SHP77 treated with DMSO at 0.1 percent for 48 hours (cell line): ENCODE results near the gene PTX3.

ENCODE experiments used
- DNase-seq: peaks from one replicate; lab custom pipeline; 2025; lab: John Stamatoyannopoulos, UW

Gene PTX3

DNA sequence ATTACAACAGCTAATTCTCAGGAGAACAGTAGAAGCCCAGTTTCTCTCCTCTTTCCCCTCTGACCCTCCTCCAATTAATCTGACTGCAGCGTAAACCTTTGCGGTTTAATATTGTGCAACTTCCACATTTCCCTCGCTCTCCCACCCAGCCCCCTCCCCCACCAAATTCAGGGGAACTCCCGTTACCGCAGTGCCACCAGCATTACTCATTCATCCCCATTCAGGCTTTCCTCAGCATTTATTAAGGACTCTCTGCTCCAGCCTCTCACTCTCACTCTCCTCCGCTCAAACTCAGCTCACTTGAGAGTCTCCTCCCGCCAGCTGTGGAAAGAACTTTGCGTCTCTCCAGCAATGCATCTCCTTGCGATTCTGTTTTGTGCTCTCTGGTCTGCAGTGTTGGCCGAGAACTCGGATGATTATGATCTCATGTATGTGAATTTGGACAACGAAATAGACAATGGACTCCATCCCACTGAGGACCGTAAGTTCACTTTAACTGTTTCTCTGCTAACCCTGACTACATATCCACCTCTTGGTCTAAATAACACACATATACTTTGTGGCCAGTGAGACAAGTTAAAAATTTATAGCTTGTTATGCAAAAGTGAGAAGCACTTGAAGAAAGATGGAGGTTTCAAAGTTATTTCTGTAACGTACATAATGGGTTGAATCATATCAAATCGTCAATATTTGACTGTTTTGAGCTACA lies at the start of gene PTX3:
Gene PTX3 (plus strand): TSS at position 268 of the 709 bp plus-strand sequence. CDS start 84 bp downstream, at position 352.
- no peak for DNase-seq

GRCh38 chr3:157387708-157388435 lies 48.8 kb upstream of the PTX3 start:
- no peak for DNase-seq

DNA sequence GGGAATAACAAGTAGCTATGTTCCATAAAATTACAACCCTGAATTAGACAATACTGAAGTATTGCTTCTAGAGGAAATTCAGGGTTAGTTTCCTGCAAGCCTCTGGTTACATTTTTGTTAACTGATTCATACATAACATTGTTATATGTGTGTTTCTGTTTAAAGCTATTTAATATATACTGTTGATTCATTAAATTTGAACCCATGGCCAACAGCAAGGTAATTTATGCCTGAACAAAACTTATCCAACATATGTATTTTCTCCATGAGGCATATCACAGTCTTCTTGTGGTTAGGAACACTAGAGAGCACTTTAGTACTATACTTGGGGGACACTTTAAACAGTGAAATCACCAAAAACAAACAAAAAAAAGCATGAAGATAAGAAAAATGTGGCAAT lies 47.7 kb upstream of the PTX3 start:
- no peak for DNase-seq

DNA sequence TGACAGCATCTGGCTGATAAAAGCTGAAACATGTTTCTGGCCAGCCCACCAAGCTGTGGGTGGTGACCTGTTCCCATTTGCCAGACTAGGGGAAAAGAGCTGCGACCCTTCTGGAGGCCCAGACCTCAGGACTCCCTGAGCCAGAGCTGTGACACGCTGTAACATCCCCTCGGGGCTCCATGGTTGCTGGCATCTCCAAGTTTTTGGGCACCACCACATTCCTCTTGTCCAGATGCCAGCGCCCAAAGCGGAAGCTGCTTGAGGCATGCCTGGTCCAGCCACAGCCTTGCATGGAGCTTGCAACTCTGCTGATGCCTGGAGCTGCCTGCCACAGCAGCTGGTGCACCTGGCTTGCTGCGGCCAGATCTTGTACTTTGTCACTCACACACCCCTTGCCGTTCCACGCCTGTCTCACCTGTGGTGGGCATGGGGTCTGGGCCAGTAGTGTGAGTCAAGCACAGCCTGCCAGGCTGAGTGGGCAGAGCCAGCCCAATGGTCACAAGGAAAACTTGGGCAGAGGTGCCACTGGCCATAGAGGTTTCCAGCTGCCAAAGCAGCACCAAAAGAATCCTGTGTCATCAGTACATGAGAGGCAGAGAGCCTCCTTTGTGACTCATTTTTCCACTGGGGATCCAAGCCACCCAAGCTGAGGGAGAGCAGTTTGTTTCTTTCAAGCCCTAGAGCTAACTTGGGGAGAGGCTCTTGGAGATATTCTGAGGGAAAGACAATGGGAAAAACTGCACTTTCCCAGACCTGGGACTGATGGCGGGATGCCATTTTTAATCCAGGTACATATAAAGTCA lies 45.7 kb upstream of the PTX3 start:
- DNase-seq = no peak

DNA sequence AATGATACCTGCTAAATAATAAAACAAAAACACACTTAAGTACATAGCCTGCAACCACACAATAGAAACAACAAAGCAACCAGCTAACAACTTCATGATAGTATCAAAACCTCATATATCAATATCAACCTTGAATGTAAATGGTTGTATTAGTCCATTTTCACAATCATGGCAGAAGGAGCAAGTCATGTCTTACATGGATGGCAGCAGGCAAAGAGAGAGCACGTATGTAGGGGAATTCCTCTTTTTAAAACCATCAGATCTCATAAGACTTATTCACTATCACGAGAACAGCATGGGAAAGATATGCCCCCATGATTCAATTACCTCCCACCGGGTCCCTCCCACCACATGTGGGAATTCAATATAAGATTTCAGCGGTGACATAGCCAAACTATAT lies 44.5 kb upstream of the PTX3 start:
- DNase-seq = no peak

DNA sequence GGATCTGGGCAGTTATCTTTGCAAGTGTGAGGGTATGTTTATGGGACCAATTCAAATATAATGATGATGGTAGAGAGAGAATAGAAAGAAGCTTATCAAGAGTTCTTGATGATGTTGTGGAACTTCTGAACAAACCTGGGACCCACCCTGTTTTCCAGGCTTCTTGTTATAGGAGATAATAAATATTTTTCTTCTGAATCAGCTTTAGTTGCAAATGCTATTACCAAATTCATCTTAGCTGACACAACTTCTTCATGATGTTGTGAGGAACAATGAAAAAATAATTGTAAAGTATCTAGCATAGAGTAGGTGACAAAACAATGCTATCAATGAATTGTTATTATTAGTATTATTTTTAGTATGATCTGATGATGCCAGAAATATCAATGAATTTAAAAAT lies 43.5 kb upstream of the PTX3 start:
- no peak for DNase-seq

DNA sequence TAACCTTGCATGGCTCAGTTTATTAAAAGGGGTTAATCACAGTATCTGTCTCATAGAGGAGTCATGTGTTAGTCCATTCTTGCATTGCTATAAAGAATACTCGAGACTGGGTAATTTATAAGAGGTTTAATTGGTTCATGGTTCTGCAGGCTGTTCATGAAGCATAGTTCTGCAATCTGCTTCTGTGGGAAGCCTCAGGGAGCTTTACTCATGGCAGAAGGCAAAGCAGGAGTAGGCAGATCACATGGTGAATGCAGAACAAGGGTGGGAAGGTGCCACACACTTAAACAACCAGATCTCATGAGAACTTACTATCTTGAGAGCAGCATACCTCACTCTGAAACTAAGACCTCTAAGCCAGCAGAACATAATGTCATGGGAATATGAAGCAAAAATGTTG lies 42.2 kb upstream of the PTX3 start:
- DNase-seq = no peak

DNA sequence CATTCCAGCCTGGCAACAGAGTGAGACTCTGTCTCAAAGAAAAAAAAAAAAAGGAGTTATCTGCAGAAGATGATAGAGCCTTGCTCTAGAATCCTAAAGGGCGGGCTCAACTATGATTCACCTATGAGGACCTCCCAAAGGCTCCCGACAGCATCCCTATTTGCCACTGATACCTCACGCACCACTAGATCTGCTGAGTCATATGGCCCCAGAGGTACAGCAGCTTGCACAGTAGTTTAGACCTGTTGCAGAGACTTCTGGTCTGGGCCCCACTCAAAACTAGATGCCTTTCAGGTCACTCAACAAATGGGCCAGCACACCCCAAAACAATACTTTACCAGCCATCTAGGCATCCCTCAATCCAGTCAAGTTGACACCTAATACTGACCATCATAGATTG lies 38.1 kb upstream of the PTX3 start:
- no peak for DNase-seq

DNA sequence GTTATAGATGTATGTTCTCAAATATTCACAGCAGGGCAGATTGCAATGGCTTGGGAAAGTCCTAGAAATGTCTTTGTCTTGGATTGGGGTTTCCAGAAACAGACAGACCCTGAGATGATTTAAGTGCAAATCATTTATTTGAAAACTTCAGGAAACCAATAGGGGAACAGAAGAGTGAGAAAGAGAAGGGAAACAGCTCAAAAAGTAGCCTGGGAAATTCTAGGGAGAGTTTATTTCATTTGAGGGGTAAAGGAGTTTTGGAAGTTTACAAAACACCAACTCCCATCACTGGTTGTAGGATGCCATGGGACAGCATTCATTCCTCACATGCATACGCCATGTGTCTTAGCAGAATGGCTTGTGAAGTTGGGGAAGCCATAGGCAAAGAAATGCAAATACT lies 32.3 kb upstream of the PTX3 start:
- DNase-seq = no peak

DNA sequence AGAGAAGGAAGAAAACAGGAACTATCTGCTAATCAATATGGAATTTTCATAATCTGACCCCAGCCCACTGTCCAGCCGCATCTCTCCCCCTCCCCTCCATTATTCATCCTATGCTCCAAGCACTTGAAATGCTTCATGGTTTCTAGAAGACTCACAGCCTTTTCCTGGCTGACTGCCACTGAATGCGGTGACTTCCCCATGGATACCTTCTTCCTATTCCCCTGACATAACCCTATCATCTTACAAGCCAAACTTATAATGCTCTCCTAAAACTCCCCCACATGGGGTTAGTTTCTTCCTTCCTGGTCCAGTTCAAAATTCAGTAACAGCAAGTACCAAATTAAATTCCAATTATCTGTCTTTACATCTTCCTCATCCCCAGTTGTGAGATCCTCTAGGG lies 31.2 kb upstream of the PTX3 start:
- no peak for DNase-seq

DNA sequence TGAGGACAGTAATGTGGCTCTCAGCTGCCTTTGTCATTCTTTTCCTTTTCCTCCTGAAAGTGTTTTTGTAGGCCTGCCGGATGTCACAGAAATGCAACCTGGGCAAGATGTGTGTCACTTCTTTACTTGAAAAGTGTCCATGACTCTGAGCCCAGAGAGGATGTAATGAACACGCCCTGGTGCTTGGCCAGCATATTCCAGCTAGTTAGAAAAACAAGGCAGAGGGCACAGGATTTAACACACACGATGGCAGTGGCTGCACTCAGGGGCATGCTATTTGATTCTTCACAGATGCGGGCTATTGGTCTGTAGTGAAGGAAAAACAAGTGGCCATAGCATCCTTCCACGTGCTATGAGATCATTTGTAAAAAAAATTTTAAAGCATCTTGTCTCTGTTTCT lies 30.3 kb upstream of the PTX3 start:
- DNase-seq = no peak

- DNase-seq = no peak
Observed at GRCh38 chr3:157407769-157408168, 28.9 kb upstream of the PTX3 start.

DNA sequence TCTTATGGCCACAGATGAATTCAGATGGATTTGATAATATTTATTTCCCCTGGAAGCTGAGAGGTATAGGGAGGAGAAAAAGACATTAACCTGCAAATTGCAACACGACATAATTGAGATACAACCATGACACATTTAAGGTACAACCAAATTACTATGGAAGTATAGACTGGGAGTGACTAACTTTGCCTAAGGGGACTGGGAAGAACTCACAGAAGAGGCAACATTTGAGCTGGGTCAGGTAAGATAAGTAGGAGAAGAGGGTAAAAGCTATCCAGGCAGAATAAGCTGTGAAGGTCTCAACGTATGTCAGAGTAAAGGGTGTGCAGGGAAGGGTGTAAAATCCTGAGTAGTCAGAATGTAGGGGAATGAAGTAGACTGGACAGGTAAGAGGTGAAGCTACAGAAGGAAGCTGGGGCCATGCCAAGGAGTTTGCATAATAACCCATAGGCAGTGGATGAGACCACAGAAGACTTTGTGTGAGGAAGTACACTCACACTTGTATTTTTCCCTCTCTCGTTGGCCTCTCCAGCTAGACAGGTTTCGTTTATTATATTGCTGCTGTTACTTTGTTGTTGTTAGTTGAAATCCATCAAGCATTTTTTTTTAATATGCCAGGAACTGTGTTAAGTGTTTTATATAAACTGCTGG lies 28.0 kb upstream of the PTX3 start:
- DNase-seq = no peak

DNA sequence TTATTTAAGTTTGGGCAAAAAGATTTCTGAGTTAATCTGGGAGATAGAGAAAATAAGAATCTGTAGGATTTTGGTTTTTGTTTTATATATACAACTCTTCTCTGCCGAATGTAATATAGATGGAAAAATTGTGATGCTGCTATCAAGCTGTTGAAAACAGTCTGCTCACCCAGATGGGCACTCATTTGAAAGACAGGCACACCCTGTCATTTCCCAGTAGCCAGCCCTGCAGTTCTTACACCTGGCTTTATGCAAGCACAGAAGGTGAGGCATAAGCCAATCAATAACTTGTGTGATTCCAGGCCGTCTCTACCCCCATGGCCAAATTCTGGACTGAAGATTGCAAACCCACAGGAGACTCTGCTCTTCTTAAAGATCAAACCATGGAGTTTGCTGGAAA lies 27.1 kb upstream of the PTX3 start:
- no peak for DNase-seq

DNA sequence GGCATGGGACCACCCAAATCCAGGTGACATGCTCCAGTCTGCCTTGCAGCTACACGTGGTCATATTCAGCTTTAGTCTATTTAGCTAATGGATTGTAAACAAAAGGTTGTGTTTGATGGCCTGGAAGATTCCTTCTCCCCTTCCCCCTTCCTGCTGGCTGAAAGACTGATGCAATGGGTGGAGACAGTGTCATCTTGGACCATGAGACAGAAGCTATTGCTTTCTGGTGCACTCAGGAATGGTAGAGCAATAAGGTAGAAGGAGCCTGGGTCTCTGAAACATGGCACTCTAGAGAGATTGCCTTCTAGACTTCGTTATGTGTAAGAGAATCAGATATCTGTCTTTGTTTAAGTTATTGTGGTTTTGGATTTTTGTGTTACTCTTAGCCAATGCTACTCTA lies 25.7 kb upstream of the PTX3 start:
- DNase-seq = no peak

DNA sequence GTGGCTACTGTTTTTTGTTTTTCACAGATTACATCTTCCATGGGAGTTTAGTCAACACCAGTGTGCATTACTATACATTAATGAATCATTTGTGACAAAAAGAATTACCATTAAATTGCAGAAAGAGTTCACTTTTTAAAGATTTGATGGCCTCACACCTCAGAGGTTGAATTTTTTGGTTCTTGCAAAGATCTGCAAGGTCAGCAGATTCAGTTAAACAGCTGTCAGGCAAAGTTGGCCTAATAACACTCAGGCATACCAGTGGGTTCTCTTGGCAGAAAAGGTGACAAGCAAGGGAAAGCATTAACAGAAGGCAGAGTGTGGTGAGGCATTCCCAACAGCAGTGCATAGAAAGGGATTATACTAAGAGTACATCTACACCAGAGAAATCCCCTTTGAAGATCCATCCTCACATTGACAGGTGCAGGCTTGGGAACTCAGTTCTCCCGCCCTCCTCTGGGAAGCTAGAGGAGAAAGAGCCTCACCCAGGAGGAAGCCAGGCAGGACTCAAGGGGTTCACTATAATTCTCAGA lies 24.3 kb upstream of the PTX3 start:
- DNase-seq = no peak

DNA sequence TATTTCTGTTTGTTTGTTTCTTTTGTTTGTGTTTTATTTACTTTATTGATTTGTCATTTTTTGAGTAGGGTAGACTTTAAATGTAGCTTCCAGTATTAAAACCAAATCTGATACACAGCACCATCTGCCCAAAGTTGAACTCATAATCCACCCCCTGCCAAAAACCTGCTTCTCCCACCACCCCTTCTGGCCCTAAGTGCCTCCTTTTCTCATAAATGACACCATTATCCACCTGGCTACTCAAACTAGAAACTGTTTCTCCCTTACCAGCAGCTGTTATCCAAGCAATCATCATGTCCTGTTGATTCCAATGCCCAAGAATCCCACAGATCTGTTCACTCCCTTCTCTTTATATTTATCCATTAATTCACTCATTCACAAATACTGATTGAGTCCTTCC lies 21.8 kb upstream of the PTX3 start:
- no peak for DNase-seq

DNA sequence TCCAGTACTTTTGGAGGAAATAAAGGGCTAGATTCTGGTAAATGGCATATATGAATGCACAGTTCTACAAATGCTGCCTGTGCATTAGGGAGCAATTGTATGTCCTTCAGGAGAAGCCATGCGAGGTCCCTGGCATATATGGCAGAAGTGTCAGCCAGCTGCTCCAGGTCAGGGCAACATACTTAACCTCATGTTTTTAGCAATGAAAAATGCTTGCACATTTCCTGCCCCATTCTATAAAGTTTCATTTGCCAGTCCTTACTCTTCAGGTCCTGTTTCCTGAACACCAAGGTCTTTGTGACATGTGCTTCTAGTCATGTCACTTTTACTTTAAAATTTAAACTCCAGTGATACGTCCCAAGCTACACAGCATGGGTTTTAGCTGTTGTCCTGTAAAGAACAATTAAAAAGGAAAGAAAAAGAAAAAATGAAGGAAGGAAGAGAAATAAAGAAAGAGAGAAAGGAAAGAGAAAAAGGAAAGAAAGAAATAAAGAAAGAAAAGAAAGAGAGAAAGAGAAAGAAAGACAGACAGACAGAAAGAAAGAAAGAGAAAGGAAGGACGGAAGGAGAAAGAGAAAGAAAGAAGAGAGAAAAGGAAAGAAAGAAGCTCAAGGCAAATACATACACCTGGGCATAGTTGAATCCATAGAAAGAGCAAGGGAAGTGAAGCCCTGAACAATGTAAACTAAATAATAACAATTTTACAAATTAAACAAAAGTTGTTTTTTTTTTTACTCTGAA lies 20.1 kb upstream of the PTX3 start:
- no peak for DNase-seq

- no peak for DNase-seq
Observed at GRCh38 chr3:157417247-157417646, 19.4 kb upstream of the PTX3 start.

DNA sequence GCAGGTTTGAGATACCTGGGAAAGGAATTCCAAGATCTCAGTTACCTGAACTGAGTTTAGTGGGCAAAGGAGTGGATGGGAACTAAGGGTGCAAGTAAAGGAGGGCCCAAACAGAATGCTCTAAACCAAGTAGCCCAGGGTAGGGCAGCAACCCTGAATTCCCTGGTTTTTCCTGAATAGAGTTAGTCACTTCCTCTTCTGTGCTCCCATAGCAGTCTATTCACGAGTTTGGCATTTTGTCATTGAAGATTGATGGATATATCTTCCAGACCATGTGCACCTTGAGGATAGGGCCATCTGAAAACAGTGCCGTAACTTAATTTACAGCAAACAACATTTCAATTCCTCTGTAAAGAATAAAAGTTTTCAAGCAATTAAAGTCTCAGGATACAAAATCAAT lies 18.5 kb upstream of the PTX3 start:
- no peak for DNase-seq

DNA sequence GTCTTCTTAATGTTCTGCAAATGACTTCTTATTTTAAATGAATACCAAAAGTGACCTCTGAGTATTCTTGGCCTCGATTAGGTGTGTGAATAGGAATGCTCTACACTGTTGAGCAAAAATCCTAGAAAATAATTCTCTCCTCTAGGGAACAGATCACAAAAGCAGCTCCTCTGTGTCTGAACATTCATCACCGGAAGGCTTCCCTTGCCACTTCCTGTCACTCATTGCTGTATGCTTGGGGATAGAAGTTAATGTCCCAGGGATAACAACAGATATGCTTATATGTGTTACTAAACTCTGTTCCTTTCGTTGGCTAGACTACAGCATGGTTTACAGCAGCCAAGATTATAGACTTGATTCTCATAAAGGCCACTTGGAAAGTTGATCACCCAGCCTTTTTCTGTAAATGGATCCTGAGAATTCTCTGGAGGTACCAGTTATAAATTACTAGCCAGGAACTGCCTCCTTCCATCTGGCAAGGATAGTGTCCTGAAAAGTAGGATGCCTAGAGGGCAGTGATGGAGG lies 16.0 kb upstream of the PTX3 start:
- DNase-seq = no peak
